Measurements from ENCODE around the gene PCDHAC1. TPM values are rescaled to one million over a fixed set of nuclear protein-coding genes. Genes with fewer than 3 reads are reported as not detected.

Gene PCDHAC1
- total and polyA plus RNA-seq, 8 donors: 0.34 to 2.0 (median 1.4) TPM

GRCh38 chr5:140953234-140953633 is 27.1 kb downstream of the PCDHAC1 start:
- Histone ChIP-seq H3K27me3 (no peaks in the 10 kb centered on the region), H3K4me1 (no peaks in the 10 kb centered on the region), H3K27ac (no peak overlapping the region), H3K4me3 (no peak overlapping the region), H3K36me3 (no peaks in the 10 kb centered on the region), H3K9me3 (no peaks in the 10 kb centered on the region)
- FAIRE-seq (no peak), ATAC-seq (peak in 3 of 4 donors; percentile 37 to 70 (median 42)), DNase-seq (no peak)
- WGBS, 2 donors: 34 to 36% methylated on average over 2 of the region's 2 CpGs
- intact Hi-C loops (cut with DNase I): no loop called here
- no peak for TF ChIP-seq CTCF (IDR thresholded peaks at IDR 0.05)

- Histone ChIP-seq H3K4me3 (no peak overlapping the region), H3K27ac (no peak overlapping the region), H3K27me3 (no peaks in the 10 kb centered on the region), H3K9me3 (no peaks in the 10 kb centered on the region), H3K36me3 (no peaks in the 10 kb centered on the region), H3K4me1 (no peaks in the 10 kb centered on the region)
- ATAC-seq (no peak), DNase-seq (no peak), FAIRE-seq (no peak)
- intact Hi-C loops (cut with DNase I): no loop called here
- WGBS, 2 donors: 87 to 94% methylated on average over 1 of the region's 1 CpG
- TF ChIP-seq CTCF (IDR thresholded peaks at IDR 0.05): no peak
These were observed 36.1 kb downstream of the PCDHAC1 start for GRCh38 chr5:140962190-140962589.

- H3K27me3 ChIP-seq: no peaks in the 10 kb centered on the region
- DNase-seq (no peak), FAIRE-seq (no peak), ATAC-seq (no peak)
- H3K4me3 ChIP-seq: no peak overlapping the region
- no peaks in the 10 kb centered on the region for H3K9me3 ChIP-seq
- WGBS, 2 donors: 57 to 70% methylated on average over 3 of the region's 3 CpGs
- TF ChIP-seq CTCF (IDR thresholded peaks at IDR 0.05): no peak
- no peaks in the 10 kb centered on the region for H3K4me1 ChIP-seq
- no peaks in the 10 kb centered on the region for H3K36me3 ChIP-seq
- intact Hi-C loops (cut with DNase I): no loop called here
- H3K27ac ChIP-seq: no peak overlapping the region
These were observed 38.3 kb downstream of the PCDHAC1 start for GRCh38 chr5:140964356-140964755.

- Histone ChIP-seq H3K36me3 (no peaks in the 10 kb centered on the region), H3K9me3 (no peaks in the 10 kb centered on the region), H3K4me3 (peak overlapping the region; percentile 14 to 70 (median 46)), H3K27ac (no peak overlapping the region), H3K4me1 (no peaks in the 10 kb centered on the region), H3K27me3 (no peaks in the 10 kb centered on the region)
- peak in 3 of 4 donors; percentile 40 to 48 (median 42) for ATAC-seq
- intact Hi-C loops (cut with DNase I): no loop called here
- 3% methylated on average over 9 of the region's 9 CpGs for WGBS, 2 donors
- DNase-seq: peak in 2 of 6 donors; percentile 9 to 17
- TF ChIP-seq CTCF (IDR thresholded peaks at IDR 0.05): no peak
- FAIRE-seq: no peak
These were observed 39.8 kb downstream of the PCDHAC1 start for GRCh38 chr5:140965905-140966292.

GRCh38 chr5:140966293-140967225 is 40.5 kb downstream of the PCDHAC1 start, which contains the start of gene PCDHAC2:
PCDHAC2 (plus strand) TSS chr5:140966476; CDS start chr5:140966767, 291 bp downstream.
- 1% methylated on average over 71 to 80 of the region's 80 CpGs for WGBS, 2 donors
- FAIRE-seq: no peak
- H3K4me3 ChIP-seq: peak within 1 kb of the TSS; percentile 14 to 70 (median 46)
- no peaks in the 10 kb centered on the region for H3K9me3 ChIP-seq
- ATAC-seq: peak; percentile 91 to 95 (median 92)
- no peak for TF ChIP-seq CTCF (IDR thresholded peaks at IDR 0.05)
- H3K4me1 ChIP-seq: no peaks in the 10 kb centered on the region
- intact Hi-C loops (cut with DNase I): no loop called here
- peak; percentile 27 to 76 (median 50) for DNase-seq
- H3K36me3 ChIP-seq: no peaks in the 10 kb centered on the region
- no peaks in the 10 kb centered on the region for H3K27me3 ChIP-seq
- H3K27ac ChIP-seq: peak within 1 kb of the TSS in 1 of 4 donors; percentile 23
